ENCODE measurements around the gene LINGO1.

GRCh38 chr15:77610731-77611130, 22.0 kb downstream of the LINGO1 start:
- no peak for TF ChIP-seq GATA3 (IDR thresholded peaks at IDR 0.05; ENCODE audit: low read depth, low read length)
- no peak for TF ChIP-seq GATA2 (IDR thresholded peaks at IDR 0.05; ENCODE audit: low read depth, low read length)

All from SH-SY5Y (cell line).